Activated CD4-positive, alpha-beta memory T cell treated with anti-CD3 and anti-CD28 coated beads, Interleukin-2, amount 10 ng/mL, durations not matched to agents 7 days and 5 days (primary cell): ENCODE results near the gene RFX3. TPM values are rescaled to one million over a fixed set of nuclear protein-coding genes. Genes with fewer than 3 reads are reported as not detected.

Experiments
- CTCF ChIA-PET: fragments of 350-600 bp; sonication (Branson Sonifier 250); formaldehyde crosslinking; loops from one replicate; lab custom pipeline; 2021; ENCODE audit warnings: antibody characterized with exemption, inconsistent platforms; lab: Charles Lee
- POLR2A ChIA-PET: fragments of 350-600 bp; sonication (Branson Sonifier 250); formaldehyde crosslinking; loops from one replicate; lab custom pipeline; 2021; ENCODE audit warnings: antibody characterized with exemption; lab: Charles Lee
- DNase-seq: peaks from one replicate; pipeline ENCODE4 v3.0.0-alpha.2; 2020
- H3K27ac Mint-ChIP-seq: one replicate; pipeline ENCODE4 v1.8.0; 2021; ENCODE audit warnings: mild to moderate bottlenecking, mixed read lengths
- H3K27me3 Mint-ChIP-seq: one replicate; pipeline ENCODE4 v1.8.0; 2021; ENCODE audit warnings: mixed read lengths
- H3K36me3 Mint-ChIP-seq: one replicate; pipeline ENCODE4 v1.8.0; 2021; ENCODE audit warnings: low read depth, mixed read lengths
- H3K4me1 Mint-ChIP-seq: one replicate; pipeline ENCODE4 v1.8.0; 2021; ENCODE audit warnings: mixed read lengths
- H3K4me3 Mint-ChIP-seq: one replicate; pipeline ENCODE4 v1.8.0; 2021; ENCODE audit warnings: mild to moderate bottlenecking, mixed read lengths
- H3K9me3 Mint-ChIP-seq: one replicate; pipeline ENCODE4 v1.8.0; 2021; ENCODE audit warnings: mixed read lengths
- total RNA-seq, 2 experiments: library from RNA; stranded (reverse); gene quantifications; one replicate each; pipeline ENCODE4 v1.2.3, GENCODE V29; 2021

The RFX3 gene
- total RNA-seq, 2 experiments from 2014 or later = 13.3 to 13.8 TPM

GRCh38 chr9:3401221-3401954, 124.4 kb downstream of the RFX3 start:
- peaks cover 6% of the 10 kb centered on the region for H3K36me3 Mint-ChIP-seq
- H3K4me1 Mint-ChIP-seq = peaks cover 9% of the 10 kb centered on the region
- H3K4me3 Mint-ChIP-seq = no peak overlapping the region
- no peak for DNase-seq
- ChIA-PET POLR2A (no interaction called here), CTCF (no interaction called here)
- H3K27me3 Mint-ChIP-seq = no peaks in the 10 kb centered on the region
- no peak overlapping the region for H3K27ac Mint-ChIP-seq
- no peaks in the 10 kb centered on the region for H3K9me3 Mint-ChIP-seq

GRCh38 chr9:3398232-3398648, 127.6 kb downstream of the RFX3 start:
- POLR2A ChIA-PET = no interaction called here
- Mint-ChIP-seq H3K4me3 (no peak overlapping the region), H3K36me3 (peaks cover 18% of the 10 kb centered on the region), H3K4me1 (peaks cover 9% of the 10 kb centered on the region), H3K27me3 (no peaks in the 10 kb centered on the region), H3K9me3 (no peaks in the 10 kb centered on the region), H3K27ac (peak overlapping the region; percentile 2)
- CTCF ChIA-PET = no interaction called here
- DNase-seq = no peak

DNA sequence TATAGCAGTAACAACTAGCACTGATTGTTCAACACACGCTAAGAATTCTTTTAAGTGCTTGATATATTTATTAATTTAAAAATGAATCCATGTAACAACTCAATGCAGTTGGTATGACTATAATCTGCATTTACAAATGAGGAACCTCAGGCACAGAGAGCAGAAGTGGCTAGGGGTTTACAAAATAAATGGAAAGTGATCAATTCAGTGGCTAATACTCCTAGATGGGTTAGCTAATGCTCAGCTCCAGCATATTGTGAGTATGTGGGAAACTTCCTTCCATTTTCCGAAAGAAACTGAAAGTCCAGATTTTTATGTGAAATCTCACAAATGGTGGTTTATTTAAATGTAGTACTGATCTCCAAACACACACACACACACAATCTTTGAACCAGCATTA, 128.0 kb downstream of the RFX3 start:
- no peak overlapping the region for H3K4me3 Mint-ChIP-seq
- H3K9me3 Mint-ChIP-seq = no peaks in the 10 kb centered on the region
- CTCF ChIA-PET = no interaction called here
- POLR2A ChIA-PET = no interaction called here
- H3K27ac Mint-ChIP-seq = peak overlapping the region; percentile 2
- peaks cover 9% of the 10 kb centered on the region for H3K4me1 Mint-ChIP-seq
- no peak for DNase-seq
- H3K27me3 Mint-ChIP-seq = no peaks in the 10 kb centered on the region
- H3K36me3 Mint-ChIP-seq = peaks cover 18% of the 10 kb centered on the region

- ChIA-PET POLR2A (no interaction called here), CTCF (interaction anchor here (0.7 kb wide), 1 partner anchor 534 kb away, joined by 3 read pairs; no protein-coding TSS in a partner anchor)
- no peak for DNase-seq
- Mint-ChIP-seq H3K27ac (no peak overlapping the region), H3K36me3 (peaks cover 56% of the 10 kb centered on the region), H3K4me3 (no peak overlapping the region), H3K9me3 (peaks cover 11% of the 10 kb centered on the region), H3K27me3 (no peaks in the 10 kb centered on the region), H3K4me1 (peaks cover 7% of the 10 kb centered on the region)
Measured at GRCh38 chr9:3391414-3391813, 134.4 kb downstream of the RFX3 start.

- Mint-ChIP-seq H3K27ac (no peak overlapping the region), H3K9me3 (peaks cover 12% of the 10 kb centered on the region), H3K4me3 (no peak overlapping the region), H3K27me3 (no peaks in the 10 kb centered on the region), H3K36me3 (peaks cover 49% of the 10 kb centered on the region), H3K4me1 (peaks cover 15% of the 10 kb centered on the region)
- ChIA-PET POLR2A (no interaction called here), CTCF (interaction anchor here (1.4 kb wide), 1 partner anchor 54 kb away, joined by 3 read pairs; no protein-coding TSS in a partner anchor)
- DNase-seq = no peak
Measured at GRCh38 chr9:3386753-3387152, 139.0 kb downstream of the RFX3 start.

- H3K4me3 Mint-ChIP-seq = no peak overlapping the region
- peaks cover 40% of the 10 kb centered on the region for H3K36me3 Mint-ChIP-seq
- H3K9me3 Mint-ChIP-seq = peaks cover 12% of the 10 kb centered on the region
- H3K27ac Mint-ChIP-seq = no peak overlapping the region
- peak; percentile 27 for DNase-seq
- H3K27me3 Mint-ChIP-seq = no peaks in the 10 kb centered on the region
- CTCF ChIA-PET = no interaction called here
- peaks cover 15% of the 10 kb centered on the region for H3K4me1 Mint-ChIP-seq
- POLR2A ChIA-PET = no interaction called here
Measured at GRCh38 chr9:3385871-3386270, 139.9 kb downstream of the RFX3 start.

GRCh38 chr9:3371842-3372241, 154.0 kb downstream of the RFX3 start:
- no peaks in the 10 kb centered on the region for H3K36me3 Mint-ChIP-seq
- H3K27me3 Mint-ChIP-seq = no peaks in the 10 kb centered on the region
- no peak overlapping the region for H3K27ac Mint-ChIP-seq
- CTCF ChIA-PET = no interaction called here
- no peak overlapping the region for H3K4me3 Mint-ChIP-seq
- POLR2A ChIA-PET = no interaction called here
- DNase-seq = no peak
- no peaks in the 10 kb centered on the region for H3K4me1 Mint-ChIP-seq
- H3K9me3 Mint-ChIP-seq = no peaks in the 10 kb centered on the region

DNA sequence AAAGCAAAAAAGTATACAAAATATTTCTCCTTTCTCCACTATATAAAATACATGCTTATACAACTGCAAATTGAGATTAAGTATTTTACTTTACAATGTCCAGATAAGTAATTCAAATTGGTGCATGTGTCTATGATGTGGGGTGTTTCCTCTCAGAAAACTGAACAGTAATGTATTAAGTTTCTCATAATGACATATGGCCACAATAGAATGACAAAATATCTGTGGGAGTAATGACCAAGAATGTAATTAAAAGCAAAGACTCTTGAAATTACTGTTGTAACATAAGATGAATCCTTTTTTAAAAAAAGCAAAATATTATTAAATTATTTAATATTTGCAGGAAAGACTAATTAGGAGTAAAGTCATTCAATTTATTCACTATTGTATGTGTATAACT, 155.1 kb downstream of the RFX3 start:
- Mint-ChIP-seq H3K4me1 (no peaks in the 10 kb centered on the region), H3K27me3 (no peaks in the 10 kb centered on the region), H3K36me3 (no peaks in the 10 kb centered on the region), H3K4me3 (no peak overlapping the region), H3K27ac (no peak overlapping the region), H3K9me3 (no peaks in the 10 kb centered on the region)
- POLR2A ChIA-PET = no interaction called here
- no peak for DNase-seq
- CTCF ChIA-PET = no interaction called here

- Mint-ChIP-seq H3K4me1 (no peaks in the 10 kb centered on the region), H3K27me3 (no peaks in the 10 kb centered on the region), H3K27ac (no peak overlapping the region), H3K36me3 (no peaks in the 10 kb centered on the region), H3K9me3 (no peaks in the 10 kb centered on the region), H3K4me3 (no peak overlapping the region)
- ChIA-PET POLR2A (no interaction called here), CTCF (no interaction called here)
- DNase-seq = no peak
Measured at GRCh38 chr9:3367185-3367584, 158.6 kb downstream of the RFX3 start.

DNA sequence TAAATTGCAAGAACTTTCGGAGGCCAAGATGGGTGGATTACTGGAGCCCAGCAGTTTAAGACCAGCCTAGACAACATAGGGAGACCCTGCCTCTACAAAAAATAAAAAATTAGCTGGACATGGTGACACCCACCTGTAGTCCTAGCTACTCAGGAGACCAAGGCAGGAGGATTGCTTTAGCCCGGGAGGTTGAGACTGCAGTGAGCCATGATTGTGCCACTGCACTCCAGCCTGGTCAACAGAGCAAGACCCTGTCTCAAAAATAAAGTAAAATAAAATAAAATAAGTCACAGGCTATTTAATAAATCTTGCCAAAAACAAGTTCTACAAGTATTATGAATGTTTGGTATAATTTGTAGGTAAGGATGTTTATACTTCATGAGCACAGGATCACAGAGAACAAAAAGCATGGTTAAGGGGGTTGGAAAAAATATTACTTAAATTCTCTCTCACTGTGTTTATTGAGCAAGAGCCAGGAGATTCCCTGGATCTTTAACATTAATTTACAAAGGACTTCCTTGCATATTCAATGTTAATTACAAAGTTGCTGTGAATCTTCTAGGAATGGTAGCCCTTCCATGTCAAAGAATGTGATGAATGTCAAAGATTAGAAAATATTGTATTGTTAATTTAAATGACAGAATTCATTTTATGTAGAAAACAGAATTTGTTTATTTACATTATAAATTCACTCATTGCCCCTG, 164.0 kb downstream of the RFX3 start:
- H3K9me3 Mint-ChIP-seq = no peaks in the 10 kb centered on the region
- no peaks in the 10 kb centered on the region for H3K27me3 Mint-ChIP-seq
- H3K4me3 Mint-ChIP-seq = no peak overlapping the region
- ChIA-PET POLR2A (no interaction called here), CTCF (no interaction called here)
- H3K4me1 Mint-ChIP-seq = no peaks in the 10 kb centered on the region
- no peak for DNase-seq
- H3K27ac Mint-ChIP-seq = no peak overlapping the region
- H3K36me3 Mint-ChIP-seq = no peaks in the 10 kb centered on the region

- Mint-ChIP-seq H3K36me3 (no peaks in the 10 kb centered on the region), H3K27ac (no peak overlapping the region), H3K9me3 (no peaks in the 10 kb centered on the region), H3K4me1 (no peaks in the 10 kb centered on the region), H3K4me3 (no peak overlapping the region), H3K27me3 (no peaks in the 10 kb centered on the region)
- ChIA-PET CTCF (no interaction called here), POLR2A (no interaction called here)
- DNase-seq = no peak
Measured at GRCh38 chr9:3361116-3361515, 164.7 kb downstream of the RFX3 start.

DNA sequence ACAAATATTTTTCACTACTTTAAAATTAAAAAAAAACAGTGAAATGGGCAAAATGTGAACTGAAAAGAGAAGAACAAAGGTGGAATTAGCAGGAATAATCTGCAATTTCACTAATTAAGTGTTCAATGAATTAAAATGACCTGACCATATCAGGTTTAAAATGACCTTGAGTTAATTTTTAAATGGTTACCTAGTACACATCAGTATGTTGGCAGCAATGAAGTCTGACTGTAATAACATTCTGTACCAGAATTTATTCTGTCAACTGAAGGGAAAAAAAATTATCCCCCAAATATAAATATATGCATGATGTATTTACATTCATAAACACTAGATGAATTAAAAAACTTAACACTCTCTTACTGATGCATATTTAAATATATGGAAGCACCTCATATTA, 165.6 kb downstream of the RFX3 start:
- H3K9me3 Mint-ChIP-seq = no peaks in the 10 kb centered on the region
- no peak overlapping the region for H3K4me3 Mint-ChIP-seq
- ChIA-PET CTCF (no interaction called here), POLR2A (no interaction called here)
- H3K27ac Mint-ChIP-seq = no peak overlapping the region
- H3K4me1 Mint-ChIP-seq = no peaks in the 10 kb centered on the region
- no peaks in the 10 kb centered on the region for H3K36me3 Mint-ChIP-seq
- no peaks in the 10 kb centered on the region for H3K27me3 Mint-ChIP-seq
- no peak for DNase-seq

GRCh38 chr9:3359778-3360177, 166.0 kb downstream of the RFX3 start:
- Mint-ChIP-seq H3K36me3 (no peaks in the 10 kb centered on the region), H3K27me3 (no peaks in the 10 kb centered on the region), H3K27ac (no peak overlapping the region), H3K9me3 (no peaks in the 10 kb centered on the region), H3K4me3 (no peak overlapping the region), H3K4me1 (no peaks in the 10 kb centered on the region)
- POLR2A ChIA-PET = no interaction called here
- CTCF ChIA-PET = no interaction called here
- no peak for DNase-seq
